Neuronal stem cell (in vitro differentiated cells): ENCODE measurements around the gene MTX1.
A peak's percentile ranks its signal among the peaks of the same experiment; 100 is the strongest.

ENCODE experiments used
- DNase-seq: peaks from one replicate; pipeline ENCODE4 v3.0.0-alpha.2; 2013; ENCODE audit warnings: low spot score
- H2AFZ ChIP-seq: one replicate; pipeline ENCODE4 v1.6.1; 2013; ENCODE audit warnings: mild to moderate bottlenecking, low read length, inconsistent platforms
- H2AK5ac ChIP-seq: 2 replicates; pipeline ENCODE4 v1.6.1; 2013; ENCODE audit warnings: low read depth, mild to moderate bottlenecking, inconsistent platforms, low read length, moderate library complexity, mixed read lengths
- H2BK120ac ChIP-seq: 2 replicates; pipeline ENCODE4 v1.6.1; 2013; ENCODE audit warnings: low read depth, mild to moderate bottlenecking, inconsistent platforms, low read length, moderate library complexity, mixed read lengths
- H2BK12ac ChIP-seq: one replicate; pipeline ENCODE4 v1.6.1; 2013; ENCODE audit warnings: low read length, inconsistent platforms
- H2BK15ac ChIP-seq: 2 replicates; pipeline ENCODE4 v1.6.1; 2013; ENCODE audit warnings: mild to moderate bottlenecking, low read length, inconsistent platforms, mixed read lengths
- H2BK5ac ChIP-seq: one replicate; pipeline ENCODE4 v1.6.1; 2013; ENCODE audit warnings: inconsistent platforms, mild to moderate bottlenecking, low read length, moderate library complexity
- H3K14ac ChIP-seq: one replicate; pipeline ENCODE4 v1.6.1; 2013; ENCODE audit warnings: low read length, inconsistent platforms
- H3K18ac ChIP-seq: 2 replicates; pipeline ENCODE4 v1.6.1; 2013; ENCODE audit warnings: low read length, inconsistent platforms
- H3K23ac ChIP-seq: 2 replicates; pipeline ENCODE4 v1.6.1; 2013; ENCODE audit warnings: low read depth, mild to moderate bottlenecking, mixed read lengths, low read length, inconsistent platforms; ENCODE audit not compliant: poor library complexity
- H3K27ac ChIP-seq: replicated peaks from 3 replicates; pipeline ENCODE4 v1.5.1; 2013; ENCODE audit warnings: low read length, inconsistent platforms
- H3K27me3 ChIP-seq, 3 experiments: 2 replicates each; pipeline ENCODE4 v1.6.1; 2013; ENCODE audit warnings: low read length in 3 of 3, mild to moderate bottlenecking in 2 of 3, inconsistent platforms in 1 of 3, low read depth in 1 of 3, mixed read lengths in 1 of 3, moderate library complexity in 1 of 3; ENCODE audit not compliant: control insufficient read depth in 3 of 3, insufficient read depth in 3 of 3
- H3K36me3 ChIP-seq, 2 donors: replicated peaks in 1 of 2; 2 replicates each; pipeline ENCODE4 v1.6.1; 2013; ENCODE audit warnings: low read length in 2 of 2; ENCODE audit not compliant: control insufficient read depth in 2 of 2, insufficient read depth in 2 of 2
- H3K4ac ChIP-seq: 2 replicates; pipeline ENCODE4 v1.6.1; 2013; ENCODE audit warnings: inconsistent platforms, mild to moderate bottlenecking, low read length, moderate library complexity
- H3K4me1 ChIP-seq, 2 donors: 1 replicate in 1 of 2; 2 replicates in 1 of 2; pipeline ENCODE4 v1.6.1; 2013; ENCODE audit warnings: low read length in 2 of 2, low read depth in 1 of 2; ENCODE audit not compliant: control insufficient read depth in 2 of 2, insufficient read depth in 1 of 2
- H3K4me2 ChIP-seq: one replicate; pipeline ENCODE4 v1.6.1; 2013; ENCODE audit warnings: mild to moderate bottlenecking, low read length, inconsistent platforms; ENCODE audit not compliant: insufficient read depth, poor library complexity, severe bottlenecking
- H3K4me3 ChIP-seq, 2 donors: 2 replicates each; pipeline ENCODE4 v1.5.1; 2013; ENCODE audit warnings: low read length in 2 of 2, mild to moderate bottlenecking in 2 of 2, inconsistent platforms in 1 of 2, moderate library complexity in 1 of 2
- H3K79me1 ChIP-seq: one replicate; pipeline ENCODE4 v1.6.1; 2013; ENCODE audit warnings: low read depth, mild to moderate bottlenecking, inconsistent platforms, low read length, moderate library complexity
- H3K9ac ChIP-seq: one replicate; pipeline ENCODE4 v1.6.1; 2013; ENCODE audit warnings: mild to moderate bottlenecking, low read depth, low read length, inconsistent platforms; ENCODE audit not compliant: poor library complexity
- H3K9me3 ChIP-seq, 2 donors: replicated peaks in 1 of 2; 2 replicates each; pipeline versions ENCODE3 to v1.6.1; 2013; ENCODE audit warnings: low read length in 2 of 2, mild to moderate bottlenecking in 2 of 2, inconsistent platforms in 1 of 2, low read depth in 1 of 2, mixed read lengths in 1 of 2, moderate library complexity in 1 of 2; ENCODE audit not compliant: control insufficient read depth in 2 of 2, insufficient read depth in 1 of 2
- H4K8ac ChIP-seq: one replicate; pipeline ENCODE4 v1.6.1; 2013; ENCODE audit warnings: low read depth, mild to moderate bottlenecking, inconsistent platforms, low read length, moderate library complexity
- H4K91ac ChIP-seq: one replicate; pipeline ENCODE4 v1.6.1; 2013; ENCODE audit warnings: low read length, low read depth, mild to moderate bottlenecking, inconsistent platforms; ENCODE audit not compliant: poor library complexity
- WGBS, 2 donors: extraction: QIAGEN DNeasy Blood & Tissue Kit; methylation state at CpG; one replicate each; pipeline ENCODE4 v1.1.7; 2013; ENCODE audit warnings: missing lambda C conversion rate in 2 of 2, mixed read lengths in 1 of 2; ENCODE audit not compliant: insufficient read length in 2 of 2, insufficient replicate concordance in 1 of 2; ENCODE audit errors: extremely low coverage in 2 of 2; 5-methylcytosine and 5-hydroxymethylcytosine counted together

The MTX1 gene

DNA sequence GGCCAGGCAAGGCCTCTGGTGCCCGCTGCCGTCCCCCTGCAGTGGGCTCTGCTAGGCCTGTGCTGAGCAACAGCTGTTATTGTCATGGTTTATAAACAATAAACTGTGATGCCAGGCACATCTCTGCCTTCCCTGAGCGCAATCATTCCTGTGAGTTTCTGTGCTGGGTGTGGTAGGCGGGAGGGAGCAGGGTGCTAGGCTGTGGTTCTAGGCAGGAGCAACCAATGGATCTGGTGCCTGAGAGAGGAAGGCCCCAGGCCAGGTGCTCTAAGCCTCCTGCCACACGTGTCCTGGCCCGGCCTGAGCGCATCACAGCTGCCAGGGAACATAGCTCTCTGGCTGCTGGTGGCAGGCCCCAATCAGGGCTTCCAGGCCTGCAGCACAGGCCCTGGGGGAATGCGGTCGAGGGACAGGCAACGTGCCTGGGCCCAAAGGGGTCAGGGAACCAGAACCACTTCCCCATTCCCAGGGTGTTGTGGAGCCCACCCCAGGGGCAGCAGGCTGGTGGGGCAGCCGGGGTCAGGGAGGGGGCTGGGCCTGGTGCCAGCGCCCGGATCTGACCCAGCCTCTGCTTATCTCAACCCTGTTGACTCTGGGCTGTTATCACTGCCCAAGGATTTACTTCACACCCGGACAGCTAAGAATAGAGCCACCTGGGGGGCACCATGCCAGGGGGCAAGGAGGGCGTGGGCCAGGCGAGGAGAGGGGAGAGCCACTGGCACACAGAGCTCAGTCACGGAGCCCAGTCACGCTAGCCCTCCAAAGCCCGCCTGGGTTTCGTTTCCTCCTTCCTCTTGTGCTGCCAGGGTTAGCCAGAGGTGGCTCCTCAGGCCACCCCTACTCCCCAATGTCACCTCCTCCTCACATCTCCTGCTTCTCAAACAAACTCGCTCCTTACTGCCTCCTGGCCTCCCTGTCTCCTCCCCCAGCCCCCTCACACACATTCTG lies 23.4 kb upstream of the MTX1 start:
- Histone ChIP-seq H2BK12ac (peak overlapping the region; percentile 58), H3K4me3 (no peak overlapping the region), H3K79me1 (peaks cover 3% of the 10 kb centered on the region), H3K9ac (peak overlapping the region; percentile 81), H3K18ac (no peak overlapping the region), H2AK5ac (peak overlapping the region; percentile 81), H4K91ac (no peak overlapping the region), H3K9me3 (no peaks in the 10 kb centered on the region), H3K36me3 (peaks cover 5 to 14% of the 10 kb centered on the region in 2 donors), H2BK120ac (no peak overlapping the region), H3K4ac (no peak overlapping the region), H3K4me1 (peaks cover 0 to 2% of the 10 kb centered on the region in 2 donors), H3K23ac (peak overlapping the region; percentile 34), H3K14ac (peak overlapping the region; percentile 38), H4K8ac (no peak overlapping the region), H2AFZ (no peak overlapping the region), H2BK5ac (no peak overlapping the region), H3K27ac (no peak overlapping the region), H2BK15ac (no peak overlapping the region), H3K27me3 (no peaks in the 10 kb centered on the region), H3K4me2 (no peak overlapping the region)
- WGBS, 2 donors, result no CpG with 5 or more reads among the region's 21 CpGs
- DNase-seq, result no peak

DNA sequence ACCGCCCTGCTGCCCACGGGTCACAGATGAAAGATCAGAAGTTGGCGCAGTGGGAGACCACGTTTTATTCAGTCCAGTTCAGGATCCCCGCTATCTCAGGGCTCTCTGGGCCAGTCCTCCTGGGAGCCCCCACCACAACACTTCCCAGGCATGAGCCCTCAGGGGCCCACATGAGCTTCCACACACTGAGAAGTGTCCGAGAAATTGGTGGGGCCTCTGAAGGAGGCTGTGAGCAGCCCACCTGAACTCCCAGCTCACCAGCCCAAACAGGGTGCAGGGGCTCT lies 22.8 kb upstream of the MTX1 start:
- WGBS, 2 donors, result no CpG with 5 or more reads among the region's 6 CpGs
- no peak overlapping the region for H2BK12ac ChIP-seq
- no peak overlapping the region for H3K4me2 ChIP-seq
- no peaks in the 10 kb centered on the region for H3K9me3 ChIP-seq
- H3K4me1 ChIP-seq, result peaks cover 0 to 2% of the 10 kb centered on the region in 2 donors
- peak overlapping the region; percentile 67 for H2BK15ac ChIP-seq
- no peak overlapping the region for H3K4ac ChIP-seq
- DNase-seq, result no peak
- peaks cover 3% of the 10 kb centered on the region for H3K79me1 ChIP-seq
- H3K27ac ChIP-seq, result no peak overlapping the region
- no peak overlapping the region for H3K23ac ChIP-seq
- H3K4me3 ChIP-seq, result no peak overlapping the region
- H3K9ac ChIP-seq, result no peak overlapping the region
- H3K36me3 ChIP-seq, result peaks cover 5 to 14% of the 10 kb centered on the region in 2 donors
- no peak overlapping the region for H3K18ac ChIP-seq
- no peak overlapping the region for H3K14ac ChIP-seq
- no peak overlapping the region for H4K91ac ChIP-seq
- no peaks in the 10 kb centered on the region for H3K27me3 ChIP-seq
- no peak overlapping the region for H2BK5ac ChIP-seq
- peak overlapping the region; percentile 81 for H2AK5ac ChIP-seq
- H4K8ac ChIP-seq, result no peak overlapping the region
- H2AFZ ChIP-seq, result no peak overlapping the region
- no peak overlapping the region for H2BK120ac ChIP-seq

DNA sequence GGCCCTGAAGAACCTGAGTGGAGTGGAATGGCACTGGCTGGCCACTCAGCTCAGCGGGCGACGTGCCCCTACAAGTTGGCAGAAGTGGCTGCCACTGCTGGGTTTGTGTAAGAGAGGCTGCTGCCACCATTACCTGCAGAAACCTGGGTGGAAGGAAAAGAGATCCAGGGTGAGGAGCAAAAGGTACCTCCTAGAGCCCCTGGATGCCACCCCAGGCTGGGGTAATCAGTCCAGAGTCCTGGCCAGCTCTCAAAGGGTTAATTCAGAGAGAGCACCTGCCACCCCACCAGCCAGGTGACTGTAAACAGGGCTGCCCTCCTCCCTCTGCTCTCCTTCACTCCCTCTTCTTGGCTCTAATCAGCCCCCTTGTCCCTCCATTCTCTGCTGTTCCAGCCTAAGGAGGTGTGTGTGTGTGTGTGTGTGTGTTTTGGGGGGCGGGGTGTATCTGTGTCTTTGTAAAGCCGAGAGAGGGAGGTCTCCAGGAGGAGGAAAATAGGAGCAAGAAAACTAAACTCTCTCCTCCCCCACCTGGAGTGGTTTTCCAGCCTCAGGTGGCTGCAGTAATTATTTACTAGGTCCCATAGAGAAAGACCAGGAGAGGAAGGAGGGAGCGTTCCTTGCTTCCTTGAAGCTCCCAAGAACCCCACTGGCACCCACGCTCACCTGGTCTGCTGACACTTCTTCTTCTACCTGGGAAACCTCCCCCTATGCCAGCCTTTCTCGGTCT lies 22.3 kb upstream of the MTX1 start:
- no peak for DNase-seq
- Histone ChIP-seq H3K18ac (peak overlapping the region; percentile 57), H3K14ac (no peak overlapping the region), H4K91ac (no peak overlapping the region), H4K8ac (no peak overlapping the region), H3K4me2 (peak overlapping the region; percentile 14), H3K23ac (no peak overlapping the region), H3K4me3 (no peak overlapping the region), H3K9me3 (no peaks in the 10 kb centered on the region), H3K4me1 (peaks cover 0 to 2% of the 10 kb centered on the region in 2 donors), H3K36me3 (peaks cover 5 to 14% of the 10 kb centered on the region in 2 donors), H2BK5ac (no peak overlapping the region), H2BK15ac (peak overlapping the region; percentile 81), H3K27ac (no peak overlapping the region), H2BK12ac (no peak overlapping the region), H3K79me1 (peaks cover 3% of the 10 kb centered on the region), H2BK120ac (peak overlapping the region; percentile 3), H2AK5ac (peak overlapping the region; percentile 92), H2AFZ (no peak overlapping the region), H3K4ac (no peak overlapping the region), H3K9ac (no peak overlapping the region), H3K27me3 (no peaks in the 10 kb centered on the region)
- WGBS, 2 donors, result no CpG with 5 or more reads among the region's 8 CpGs
